NCI-H187 treated with DMSO at 0.1 percent for 48 hours (cell line): ENCODE measurements around the gene NECAP2.
"Not testable (repeated sequence)": the region's sequence is repeated elsewhere in the genome, so short reads cannot be mapped to it uniquely, and the experiment has no call there.

ENCODE experiments used
- DNase-seq: peaks from one replicate; lab custom pipeline; 2025; lab: John Stamatoyannopoulos, UW

The NECAP2 gene

GRCh38 chr1:16430606-16431005 lies 9.9 kb upstream of the NECAP2 start:
- no peak for DNase-seq

- DNase-seq, result no peak
These were observed 7.5 kb upstream of the NECAP2 start for GRCh38 chr1:16433030-16433429.

- no peak for DNase-seq
These were observed 6.5 kb upstream of the NECAP2 start for GRCh38 chr1:16434007-16434406.

GRCh38 chr1:16434501-16434900 lies 6.0 kb upstream of the NECAP2 start:
- DNase-seq, result no peak

GRCh38 chr1:16436946-16437474 lies 3.5 kb upstream of the NECAP2 start, which contains the start of gene SPATA21:
TSS of gene SPATA21 (minus strand) at chr1:16437424. CDS start at chr1:16431371, 6,053 bp downstream.
- no peak for DNase-seq

- DNase-seq, result no peak
These were observed 2.0 kb upstream of the NECAP2 start for GRCh38 chr1:16438516-16438915.

GRCh38 chr1:16438924-16439323 lies 1.6 kb upstream of the NECAP2 start:
- DNase-seq, result no peak

- DNase-seq, result no peak
These were observed 424 bp upstream of the NECAP2 start for GRCh38 chr1:16440131-16440469.

GRCh38 chr1:16441282-16441665 lies 750 bp downstream of the NECAP2 start:
- no peak for DNase-seq

GRCh38 chr1:16442265-16442664 lies 1.7 kb downstream of the NECAP2 start:
- DNase-seq, result no peak

- no peak for DNase-seq
These were observed 2.4 kb downstream of the NECAP2 start for GRCh38 chr1:16442941-16443340.

- DNase-seq, result no peak
These were observed 3.6 kb downstream of the NECAP2 start for GRCh38 chr1:16443975-16444770.

GRCh38 chr1:16445052-16445451 lies 4.5 kb downstream of the NECAP2 start:
- no peak for DNase-seq

GRCh38 chr1:16446116-16446515 lies 5.6 kb downstream of the NECAP2 start:
- DNase-seq, result no peak

- DNase-seq, result no peak
These were observed 7.1 kb downstream of the NECAP2 start for GRCh38 chr1:16447641-16448040.

- no peak for DNase-seq
These were observed 8.5 kb downstream of the NECAP2 start for GRCh38 chr1:16449065-16449464.

GRCh38 chr1:16449666-16450065 lies 9.1 kb downstream of the NECAP2 start:
- DNase-seq, result no peak

- no peak for DNase-seq
These were observed 10.4 kb downstream of the NECAP2 start for GRCh38 chr1:16450863-16451481.

GRCh38 chr1:16451841-16452528 lies 11.5 kb downstream of the NECAP2 start:
- DNase-seq, result no peak

- not testable (repeated sequence) for DNase-seq
These were observed 14.4 kb downstream of the NECAP2 start for GRCh38 chr1:16454909-16455308.

GRCh38 chr1:16456151-16456550 lies 15.6 kb downstream of the NECAP2 start:
- DNase-seq, result not testable (repeated sequence)

GRCh38 chr1:16458831-16459230 lies 18.3 kb downstream of the NECAP2 start:
- DNase-seq, result no peak
